ENCODE results near the gene ZNF705A. TPM values are rescaled to one million over a fixed set of nuclear protein-coding genes. Genes with fewer than 3 reads are reported as not detected.
"Not testable (repeated sequence)": the region's sequence is repeated elsewhere in the genome, so short reads cannot be mapped to it uniquely, and the experiment has no call there.

ZNF705A gene
- total RNA-seq, 1 donor from 2014 or later = not detected

DNA sequence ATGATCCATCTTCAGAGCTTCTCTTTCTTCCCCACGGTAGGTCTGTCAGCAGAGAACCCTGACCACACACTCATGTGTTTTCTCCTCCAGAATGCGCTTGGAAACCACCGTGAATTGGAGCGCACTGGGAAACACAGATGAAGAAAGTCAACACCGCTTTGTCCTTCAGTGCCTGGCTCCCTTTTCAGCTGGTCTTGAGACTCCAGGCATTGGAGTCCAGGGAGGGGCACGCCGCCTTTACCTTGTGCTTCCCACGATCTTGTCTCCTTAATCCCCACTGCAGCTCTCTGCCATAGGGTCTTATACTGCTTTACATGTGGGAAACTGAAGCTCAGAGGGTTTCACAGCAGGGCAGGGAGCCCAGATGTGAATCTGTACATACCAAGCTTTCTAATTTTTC is 69.5 kb downstream of the ZNF705A start:
- H3K9me3 Mint-ChIP-seq (ENCODE audit: low read depth) = peaks cover 13% of the 10 kb centered on the region
- DNase-seq (ENCODE audit: low spot score, unreplicated experiment) = no peak
- H3K36me3 Mint-ChIP-seq (ENCODE audit: insufficient read depth) = no peaks in the 10 kb centered on the region
- H3K4me3 Mint-ChIP-seq (ENCODE audit: low read depth) = no peak overlapping the region
- H3K27ac Mint-ChIP-seq = no peak overlapping the region
- TF ChIP-seq, protein P1, sequence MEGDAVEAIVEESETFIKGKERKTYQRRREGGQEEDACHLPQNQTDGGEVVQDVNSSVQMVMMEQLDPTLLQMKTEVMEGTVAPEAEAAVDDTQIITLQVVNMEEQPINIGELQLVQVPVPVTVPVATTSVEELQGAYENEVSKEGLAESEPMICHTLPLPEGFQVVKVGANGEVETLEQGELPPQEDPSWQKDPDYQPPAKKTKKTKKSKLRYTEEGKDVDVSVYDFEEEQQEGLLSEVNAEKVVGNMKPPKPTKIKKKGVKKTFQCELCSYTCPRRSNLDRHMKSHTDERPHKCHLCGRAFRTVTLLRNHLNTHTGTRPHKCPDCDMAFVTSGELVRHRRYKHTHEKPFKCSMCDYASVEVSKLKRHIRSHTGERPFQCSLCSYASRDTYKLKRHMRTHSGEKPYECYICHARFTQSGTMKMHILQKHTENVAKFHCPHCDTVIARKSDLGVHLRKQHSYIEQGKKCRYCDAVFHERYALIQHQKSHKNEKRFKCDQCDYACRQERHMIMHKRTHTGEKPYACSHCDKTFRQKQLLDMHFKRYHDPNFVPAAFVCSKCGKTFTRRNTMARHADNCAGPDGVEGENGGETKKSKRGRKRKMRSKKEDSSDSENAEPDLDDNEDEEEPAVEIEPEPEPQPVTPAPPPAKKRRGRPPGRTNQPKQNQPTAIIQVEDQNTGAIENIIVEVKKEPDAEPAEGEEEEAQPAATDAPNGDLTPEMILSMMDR (IDR thresholded peaks at IDR 0.05; ENCODE audit: unreplicated experiment) = no peak
- no peaks in the 10 kb centered on the region for H3K27me3 Mint-ChIP-seq
- H3K4me1 Mint-ChIP-seq (ENCODE audit: low read depth) = peaks cover 2% of the 10 kb centered on the region

DNA sequence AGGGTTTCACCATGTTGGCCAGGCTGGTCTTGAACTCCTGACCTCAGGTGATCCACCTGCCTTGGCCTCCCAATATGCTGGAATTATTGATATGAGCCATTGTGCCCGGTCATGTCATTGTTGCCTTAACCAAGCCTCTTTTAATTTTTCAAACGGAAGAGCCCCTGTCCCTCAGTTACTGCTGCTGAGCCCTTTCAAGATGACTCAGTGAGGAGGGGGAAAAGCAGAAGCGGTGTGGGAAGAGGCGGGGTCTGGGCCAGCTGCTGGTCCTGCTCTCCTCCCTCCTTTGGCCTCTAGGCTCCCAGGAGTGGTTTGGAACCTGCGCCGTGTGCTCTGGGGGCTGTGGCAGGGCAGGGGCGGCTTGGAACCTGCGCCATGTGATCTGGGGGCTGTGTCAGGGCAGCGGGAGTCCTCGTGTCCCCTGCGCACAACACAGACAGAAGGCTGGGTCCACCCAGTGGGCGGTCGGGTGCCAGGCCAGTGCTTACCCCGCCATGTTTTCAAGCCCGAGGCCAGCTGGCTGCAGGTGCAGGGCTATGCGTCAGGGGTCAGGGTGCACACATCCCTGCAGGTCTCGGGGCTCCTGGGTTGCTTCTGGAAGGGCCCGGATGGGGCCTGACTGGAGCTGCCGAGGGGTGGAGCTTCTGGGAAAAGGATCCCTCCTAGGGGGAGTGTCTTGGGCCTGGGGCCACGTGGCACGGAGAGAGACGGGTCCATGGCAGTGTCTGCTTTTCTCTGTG is 70.3 kb downstream of the ZNF705A start, which contains the start of gene FAM90A1:
TSS of gene FAM90A1 (minus strand) at position 627 of the 740 bp plus-strand sequence. CDS start 2,786 bp downstream, outside the sequence.
- not testable (repeated sequence) for H3K4me1 Mint-ChIP-seq (ENCODE audit: low read depth); H3K36me3 Mint-ChIP-seq (ENCODE audit: insufficient read depth); H3K4me3 Mint-ChIP-seq (ENCODE audit: low read depth); H3K27me3 Mint-ChIP-seq; DNase-seq (ENCODE audit: low spot score, unreplicated experiment); H3K27ac Mint-ChIP-seq
- peaks cover 13% of the 10 kb centered on the region for H3K9me3 Mint-ChIP-seq (ENCODE audit: low read depth)

DNA sequence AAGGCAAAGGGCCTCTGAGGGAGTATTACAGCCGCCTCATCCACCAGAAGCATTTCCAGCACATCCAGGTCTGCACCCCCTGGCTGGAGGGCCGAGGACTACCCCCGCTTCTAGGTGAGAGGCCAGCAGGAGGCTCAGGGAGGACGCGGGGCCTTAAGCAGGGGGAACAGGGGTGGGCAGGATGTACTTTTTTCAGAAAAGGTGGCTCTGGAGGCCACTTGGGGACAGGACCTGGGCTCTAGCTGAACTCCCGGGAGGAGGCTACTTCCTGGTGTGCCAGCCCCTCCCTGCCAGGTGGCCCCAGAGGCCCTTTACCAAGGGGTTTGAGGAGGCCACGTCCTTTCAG is 70.9 kb downstream of the ZNF705A start:
- H3K9me3 Mint-ChIP-seq (ENCODE audit: low read depth) = peaks cover 12% of the 10 kb centered on the region
- H3K4me3 Mint-ChIP-seq (ENCODE audit: low read depth) = not testable (repeated sequence)

DNA sequence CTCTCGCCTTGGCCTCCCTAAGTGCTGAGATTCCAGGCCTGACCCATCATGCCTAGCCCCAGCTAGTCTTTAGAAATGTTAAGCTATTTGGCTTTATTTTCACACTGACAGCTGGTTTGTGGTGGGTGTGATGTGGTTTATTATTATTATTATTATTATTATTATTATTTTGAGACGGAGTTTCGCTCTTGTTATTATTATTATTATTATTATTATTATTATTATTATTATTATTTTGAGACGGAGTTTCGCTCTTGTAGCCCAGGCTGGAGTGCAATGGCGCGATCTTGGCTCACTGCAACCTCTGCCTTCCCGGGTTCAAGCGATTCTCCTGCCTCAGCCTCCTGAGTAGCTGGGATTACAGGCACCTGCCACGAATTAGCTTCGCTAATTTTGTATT is 71.8 kb downstream of the ZNF705A start:
- H3K27me3 Mint-ChIP-seq; H3K4me1 Mint-ChIP-seq (ENCODE audit: low read depth); H3K9me3 Mint-ChIP-seq (ENCODE audit: low read depth): not testable (repeated sequence)

More for the DNA sequence above, 70.9 kb downstream of the ZNF705A start:
- not testable (repeated sequence) for H3K27ac Mint-ChIP-seq; H3K4me1 Mint-ChIP-seq (ENCODE audit: low read depth); H3K27me3 Mint-ChIP-seq; DNase-seq (ENCODE audit: low spot score, unreplicated experiment); H3K36me3 Mint-ChIP-seq (ENCODE audit: insufficient read depth)

DNA sequence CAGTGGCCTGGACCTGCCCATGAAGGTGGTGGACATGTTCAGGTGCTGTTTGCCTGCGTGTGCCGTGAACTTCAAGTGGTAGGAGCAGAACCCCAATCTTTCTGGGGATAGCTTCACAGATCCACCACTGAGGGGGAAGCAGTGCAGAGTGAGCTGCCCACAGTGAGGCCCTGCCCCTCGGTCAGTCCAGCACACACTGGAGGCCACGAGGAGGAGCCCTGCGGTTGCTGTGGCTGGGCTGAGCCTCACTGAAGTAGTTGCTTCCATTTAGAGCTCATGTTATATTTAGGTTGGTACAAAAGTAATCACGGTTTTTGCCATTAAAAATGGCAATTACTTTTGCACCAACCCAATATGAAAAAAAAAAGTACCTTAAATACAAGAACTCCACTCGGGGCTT is 72.7 kb downstream of the ZNF705A start:
- H3K4me3 Mint-ChIP-seq (ENCODE audit: low read depth); H3K27ac Mint-ChIP-seq; H3K27me3 Mint-ChIP-seq; H3K9me3 Mint-ChIP-seq (ENCODE audit: low read depth); H3K4me1 Mint-ChIP-seq (ENCODE audit: low read depth); DNase-seq (ENCODE audit: low spot score, unreplicated experiment); H3K36me3 Mint-ChIP-seq (ENCODE audit: insufficient read depth): not testable (repeated sequence)

More for the DNA sequence above, 71.8 kb downstream of the ZNF705A start:
- not testable (repeated sequence) for H3K36me3 Mint-ChIP-seq (ENCODE audit: insufficient read depth); H3K4me3 Mint-ChIP-seq (ENCODE audit: low read depth); H3K27ac Mint-ChIP-seq; DNase-seq (ENCODE audit: low spot score, unreplicated experiment)

Other genes starting within 250 kb of the ZNF705A start
- gene SLC2A3, start 220.8 kb upstream of the ZNF705A start, total RNA-seq = 21.7 and 34.8 TPM in 2 replicates
- gene FOXJ2, start 124.3 kb upstream of the ZNF705A start, total RNA-seq = 20.0 and 20.8 TPM in 2 replicates
- gene C3AR1, start 90.7 kb upstream of the ZNF705A start, total RNA-seq = not detected in 2 replicates
- gene NECAP1, start 74.7 kb upstream of the ZNF705A start, total RNA-seq = 39.2 and 43.2 TPM in 2 replicates
- 0.36 and 1.0 TPM in 2 replicates for gene CLEC4A, start 33.4 kb upstream of the ZNF705A start, total RNA-seq
- 0.22 TPM in 1 of 2 replicates, not detected in the other for gene FAM90A1, start 70.6 kb downstream of the ZNF705A start, total RNA-seq

All from progenitor cell of endocrine pancreas (in vitro differentiated cells).